NK-92 (cell line): ENCODE results near the gene IGF1R.

Source experiments
- DNase-seq: peaks from one replicate; lab custom pipeline; 2025; ENCODE audit not compliant: unreplicated experiment; lab: John Stamatoyannopoulos, UW

Gene IGF1R

DNA sequence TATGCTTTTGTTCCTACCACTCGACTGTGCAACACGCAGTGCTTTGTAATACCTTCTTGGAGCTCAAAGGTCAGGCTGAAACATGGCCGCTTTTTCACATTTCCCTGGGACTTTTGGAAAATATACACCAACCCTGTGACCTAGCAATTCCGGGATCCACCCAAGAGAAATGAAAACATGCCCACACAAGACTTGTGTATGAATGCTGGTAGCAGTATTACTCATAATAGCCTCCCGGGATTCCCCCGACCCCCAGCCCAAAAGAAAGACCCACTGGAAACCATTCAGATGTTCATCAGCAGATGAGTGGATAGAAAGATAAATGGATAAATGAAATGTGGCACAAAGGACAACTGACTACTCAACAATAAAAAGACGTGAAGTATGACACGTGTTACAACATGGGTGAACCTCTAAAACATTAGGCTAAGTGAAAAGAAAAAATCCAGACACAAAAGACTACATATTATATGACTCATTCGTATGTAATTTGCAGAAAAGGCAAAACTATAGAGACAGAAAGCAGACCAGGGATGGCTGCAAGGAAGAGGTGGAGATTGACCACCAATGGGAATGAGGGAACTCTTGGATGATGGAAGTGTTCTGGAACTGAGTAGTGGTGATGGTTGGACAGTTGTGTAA is 255.2 kb downstream of the IGF1R start:
- DNase-seq = no peak

DNA sequence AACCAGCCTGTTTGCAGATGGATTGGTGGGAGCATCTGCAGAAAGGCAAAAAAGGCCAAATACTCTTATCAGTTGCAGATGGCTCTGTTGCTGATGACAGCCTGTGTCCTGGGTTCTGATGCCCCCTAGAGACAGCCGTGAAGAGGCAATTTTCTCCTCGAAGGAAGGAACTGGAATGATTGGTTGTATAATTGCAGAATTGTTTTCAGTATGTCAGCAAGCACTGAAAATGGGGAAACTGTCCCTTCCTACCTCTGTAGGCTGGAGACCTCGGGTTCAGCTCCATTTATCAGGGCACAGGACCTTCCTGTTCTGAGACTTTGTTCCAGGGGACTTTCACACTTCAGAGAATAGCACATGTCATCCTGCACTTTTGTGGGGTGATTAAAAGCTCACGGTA is 256.2 kb downstream of the IGF1R start:
- no peak for DNase-seq

DNA sequence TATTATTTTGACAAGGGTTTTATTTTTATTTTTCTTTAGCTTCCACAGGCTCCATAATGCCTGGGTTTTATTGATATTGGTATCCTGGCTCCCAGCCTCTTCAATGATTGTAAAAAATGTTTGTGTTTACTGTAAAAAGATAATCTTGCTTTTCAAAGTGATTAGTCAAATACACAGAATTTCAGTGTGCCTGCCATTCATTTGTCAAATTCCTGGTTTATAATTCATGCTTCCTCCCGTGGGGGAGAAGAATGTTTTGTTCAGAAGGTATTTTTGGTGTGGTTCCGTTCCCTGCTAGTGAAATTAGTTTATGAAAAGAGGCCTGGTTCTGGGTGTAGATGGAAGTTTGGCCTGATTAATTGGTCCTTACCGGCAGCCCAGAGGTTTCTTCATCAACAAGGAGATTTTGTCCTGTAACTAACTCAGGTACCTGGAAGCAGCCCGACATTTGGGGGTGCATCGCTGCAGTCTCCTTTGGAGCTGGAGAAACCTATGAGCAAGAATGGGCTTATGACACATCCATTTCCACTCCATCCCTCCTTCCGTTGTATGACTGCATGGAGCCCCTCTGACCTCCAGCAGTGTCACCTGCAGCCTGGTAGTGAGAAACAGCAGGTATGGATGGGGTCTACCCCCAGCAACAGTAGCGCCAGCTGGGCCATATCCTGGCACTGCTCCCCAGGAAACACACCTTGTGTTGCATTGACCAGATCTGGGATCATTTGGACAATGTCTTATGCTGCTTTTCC is 257.8 kb downstream of the IGF1R start:
- DNase-seq = no peak

DNA sequence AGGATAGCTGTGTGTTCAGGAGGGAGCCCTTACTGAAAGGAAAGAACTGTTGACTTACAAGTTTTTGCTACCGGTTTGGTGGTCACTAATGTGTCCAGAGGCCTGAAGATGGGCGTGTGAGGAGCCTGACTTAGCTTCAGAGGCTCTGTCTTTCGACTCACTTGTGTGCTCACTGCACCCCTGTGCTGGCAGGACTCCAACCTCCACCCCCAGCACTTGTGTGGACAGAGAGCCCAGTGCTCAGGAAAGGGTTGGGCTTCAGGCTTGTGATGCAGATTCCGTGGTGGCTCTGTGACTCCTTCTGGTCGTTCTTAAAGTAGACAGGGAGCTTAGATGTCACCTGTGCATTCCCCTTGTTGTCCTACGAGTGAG is 258.4 kb downstream of the IGF1R start:
- DNase-seq = no peak

DNA sequence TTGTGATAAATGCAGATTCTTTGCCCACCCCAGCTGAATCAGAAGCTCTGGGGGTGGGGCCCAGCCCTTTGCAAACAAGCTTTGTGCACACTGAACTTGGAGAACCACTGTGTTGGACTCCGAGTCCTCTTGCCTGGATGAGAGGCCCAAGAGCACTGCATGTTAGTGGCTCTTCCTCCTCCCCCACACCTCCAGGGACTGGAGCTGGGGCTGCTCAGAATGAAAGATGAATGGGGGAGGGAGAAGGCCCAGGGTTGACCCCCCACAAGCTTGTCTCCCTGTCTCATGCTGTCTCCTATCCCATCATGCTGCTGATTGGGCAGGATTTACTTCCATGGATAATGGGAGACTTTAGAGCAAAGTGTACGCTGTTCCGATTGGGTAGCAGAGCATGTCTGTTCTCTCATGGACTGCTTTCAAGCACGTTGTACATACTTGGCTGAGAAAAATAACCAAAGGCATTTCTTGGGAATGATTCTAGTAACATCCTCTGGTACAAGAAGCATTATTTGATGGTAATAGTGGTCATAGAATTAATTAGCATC is 259.7 kb downstream of the IGF1R start:
- DNase-seq = no peak

DNA sequence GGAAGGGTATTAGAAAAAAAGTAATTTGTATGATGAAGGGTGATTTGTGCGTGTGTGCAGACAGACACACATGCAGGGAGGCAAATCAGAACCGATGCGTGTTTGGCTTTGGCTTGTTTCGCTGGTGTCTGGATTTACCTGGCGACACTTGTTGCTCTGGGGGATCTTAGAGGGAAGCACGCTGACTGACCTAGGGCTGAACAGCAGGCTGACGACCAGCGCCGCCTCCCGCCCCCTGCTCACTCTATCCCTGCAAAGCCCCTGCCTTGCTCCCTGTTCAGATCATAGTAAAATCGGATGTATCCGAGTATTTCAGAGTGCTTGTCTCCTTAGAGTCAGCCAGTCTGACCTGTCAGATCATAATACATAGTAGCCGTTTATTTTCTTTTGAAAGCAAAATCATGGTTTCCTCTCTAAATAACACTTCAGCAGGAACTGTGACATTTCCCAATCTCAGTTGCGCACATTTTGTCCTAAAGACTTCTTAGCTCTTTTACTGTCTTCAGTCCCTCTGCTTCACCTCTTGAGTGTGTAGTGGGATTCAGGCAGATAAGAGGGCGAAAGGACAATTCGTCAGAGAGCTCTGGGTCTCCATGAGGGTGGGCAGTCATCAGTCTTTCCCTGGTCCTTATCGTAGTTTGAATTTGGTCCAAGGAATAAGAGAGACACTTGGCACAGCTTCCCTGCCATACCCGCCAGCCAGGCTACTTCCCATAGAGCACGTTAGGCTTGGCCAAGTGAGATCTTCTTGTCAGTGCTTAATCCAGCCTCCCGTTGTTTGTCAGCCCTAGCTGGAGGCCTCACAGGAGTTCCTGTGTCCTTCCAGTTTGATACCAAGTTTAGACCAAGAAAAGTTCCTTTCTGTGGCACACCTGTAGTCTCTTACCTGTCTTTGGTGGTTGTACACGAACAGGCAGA is 261.9 kb downstream of the IGF1R start:
- no peak for DNase-seq

DNA sequence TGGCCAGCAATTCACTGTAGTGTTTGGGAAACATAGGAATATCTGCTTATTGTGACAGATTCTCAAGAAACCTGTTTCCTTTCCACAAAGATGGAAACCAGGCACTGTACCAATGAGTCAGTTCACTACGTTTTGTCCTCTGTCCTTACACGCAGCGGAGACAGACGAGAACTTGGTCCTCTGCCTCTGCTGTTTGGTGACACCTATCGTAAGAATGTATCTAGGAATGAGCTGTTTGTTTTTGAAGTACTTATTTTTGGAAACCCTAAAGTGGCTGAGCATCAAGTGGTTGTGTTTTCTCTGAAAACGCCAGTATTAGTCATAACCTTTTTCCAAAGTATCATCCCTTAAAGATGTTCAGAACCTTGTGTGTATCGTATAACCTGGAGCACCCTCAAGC is 266.3 kb downstream of the IGF1R start:
- DNase-seq = no peak

DNA sequence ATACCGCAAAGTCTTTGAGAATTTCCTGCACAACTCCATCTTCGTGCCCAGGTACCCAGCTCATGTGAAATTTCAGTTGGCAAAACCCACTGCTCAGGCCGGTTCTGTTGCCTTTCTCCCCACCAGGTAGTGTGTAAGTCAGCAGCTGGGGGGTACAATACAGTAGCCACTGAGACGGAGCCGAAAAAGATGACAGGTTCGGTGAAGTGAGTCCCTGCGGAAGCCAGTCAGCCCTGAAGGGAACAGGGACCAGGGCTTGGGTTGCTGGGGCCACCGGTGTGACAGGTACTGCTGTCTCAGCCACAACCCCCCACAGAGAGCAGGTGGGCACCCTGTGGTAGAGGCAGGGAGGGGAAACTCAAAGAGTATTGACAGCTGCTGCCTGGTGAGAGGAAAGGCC is 268.5 kb downstream of the IGF1R start:
- no peak for DNase-seq

DNA sequence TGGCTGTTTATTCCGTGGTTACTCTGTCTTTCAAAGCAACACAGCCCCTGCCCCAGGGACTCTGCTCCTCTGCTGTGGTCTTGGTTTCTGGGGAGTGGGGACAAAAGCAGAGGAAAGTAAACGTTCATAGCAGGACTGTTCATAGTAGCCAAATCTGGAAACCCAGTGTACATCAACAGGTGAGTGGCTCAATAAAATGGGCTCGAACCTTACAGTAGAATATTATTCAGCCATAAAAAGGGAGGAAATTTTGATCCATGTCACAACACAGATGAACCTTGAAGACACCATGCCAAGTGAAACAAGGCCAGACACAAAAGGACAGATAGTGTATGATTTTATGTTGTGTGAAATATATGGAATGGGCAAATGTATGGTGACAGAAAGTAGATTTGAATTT is 269.1 kb downstream of the IGF1R start:
- no peak for DNase-seq

DNA sequence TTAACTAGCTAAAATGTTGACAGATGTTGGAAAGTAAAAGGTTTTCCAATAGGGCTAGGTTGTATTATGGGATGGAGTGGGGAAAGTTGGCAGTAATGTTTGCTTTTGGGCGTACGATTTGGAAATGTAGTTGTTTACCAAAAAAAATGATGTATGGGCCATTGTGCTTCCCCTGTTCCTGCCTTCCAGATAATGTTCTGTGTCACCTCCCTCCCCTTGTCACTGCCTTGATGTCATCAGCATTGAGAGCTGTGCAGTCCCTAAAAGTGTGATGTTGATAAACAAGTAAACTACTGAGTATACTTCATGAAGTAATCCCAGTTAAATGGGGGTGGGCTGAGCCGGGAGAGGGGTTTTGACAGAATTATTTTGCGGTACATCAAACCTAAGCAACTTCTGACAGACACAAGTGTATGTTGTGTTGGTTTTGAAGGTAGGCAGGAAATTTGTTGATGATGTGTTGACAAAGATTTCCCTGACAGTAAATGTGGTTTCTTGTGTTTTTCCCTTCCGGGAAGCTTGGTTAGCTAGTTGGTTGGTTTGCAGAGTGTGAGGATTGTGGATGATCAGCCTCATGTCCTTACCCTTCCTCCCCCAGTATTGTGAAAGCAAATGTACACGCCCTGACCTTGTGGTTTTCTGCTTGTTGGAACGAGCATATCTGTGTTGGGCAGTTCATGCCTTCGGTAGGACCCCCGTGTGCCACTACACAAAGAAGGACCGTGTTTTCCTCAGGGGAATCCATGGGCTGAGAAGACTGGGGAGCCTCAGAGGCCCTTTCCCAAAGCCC is 271.9 kb downstream of the IGF1R start:
- no peak for DNase-seq

DNA sequence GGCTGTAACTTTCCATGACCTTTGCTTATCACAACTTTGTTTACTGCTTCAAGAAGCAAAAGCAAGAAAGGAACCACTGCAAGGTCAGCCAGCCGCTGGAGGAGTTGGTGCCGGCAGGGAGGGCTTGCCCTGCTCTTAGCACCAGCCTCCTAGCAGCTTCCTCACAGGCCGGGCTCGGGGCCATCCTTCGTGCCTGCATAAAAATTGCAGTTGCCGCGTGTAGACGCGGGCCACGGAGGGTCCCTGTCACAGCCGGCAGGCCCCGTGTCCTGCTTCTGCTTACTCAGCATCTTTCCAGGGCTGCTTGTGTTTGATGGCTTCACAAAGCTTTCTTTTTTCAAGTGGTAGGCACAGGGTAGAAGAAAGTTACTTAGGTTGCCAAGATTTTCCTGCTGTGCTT is 274.8 kb downstream of the IGF1R start:
- no peak for DNase-seq

DNA sequence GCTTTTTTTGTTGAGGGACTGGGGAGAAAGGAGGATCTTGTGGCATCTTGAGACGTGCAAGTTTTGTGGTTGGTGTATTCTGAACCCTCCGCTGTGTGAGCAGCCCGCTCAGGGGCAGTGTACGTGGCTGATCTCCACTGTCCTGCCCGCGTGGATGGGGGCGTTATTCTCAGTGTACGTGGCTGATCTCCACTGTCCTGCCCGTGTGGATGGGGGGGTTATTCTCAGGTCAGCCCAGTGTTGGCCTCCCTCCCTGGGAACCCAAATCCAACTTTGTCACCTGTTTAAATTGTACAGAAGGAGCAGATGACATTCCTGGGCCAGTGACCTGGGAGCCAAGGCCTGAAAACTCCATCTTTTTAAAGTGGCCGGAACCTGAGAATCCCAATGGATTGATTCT is 275.2 kb downstream of the IGF1R start:
- no peak for DNase-seq

DNA sequence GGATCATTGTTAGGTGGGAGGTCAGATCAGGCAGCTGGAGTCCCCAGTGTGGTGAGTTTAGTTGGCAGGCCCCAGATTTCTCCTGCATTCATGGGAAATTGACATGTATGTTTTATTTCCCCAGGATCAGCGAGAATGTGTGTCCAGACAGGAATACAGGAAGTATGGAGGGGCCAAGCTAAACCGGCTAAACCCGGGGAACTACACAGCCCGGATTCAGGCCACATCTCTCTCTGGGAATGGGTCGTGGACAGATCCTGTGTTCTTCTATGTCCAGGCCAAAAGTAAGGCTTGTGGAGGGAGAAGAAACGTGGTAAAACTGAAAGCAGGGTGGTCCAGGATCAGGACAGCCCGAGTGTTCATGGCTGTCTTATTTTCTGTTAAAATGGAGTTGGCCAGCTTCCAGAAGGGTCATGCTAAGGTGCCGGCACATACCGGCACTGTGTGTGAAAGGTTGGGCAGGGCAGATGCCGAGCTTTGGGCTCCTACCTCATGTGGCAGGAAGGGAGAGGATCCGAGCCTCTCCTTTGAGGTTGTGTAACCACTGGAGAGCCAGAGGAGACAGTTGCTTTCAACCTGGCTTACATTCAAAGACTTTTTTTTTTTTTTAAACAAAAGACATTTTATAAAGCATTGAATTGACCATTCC is 276.2 kb downstream of the IGF1R start:
- no peak for DNase-seq

DNA sequence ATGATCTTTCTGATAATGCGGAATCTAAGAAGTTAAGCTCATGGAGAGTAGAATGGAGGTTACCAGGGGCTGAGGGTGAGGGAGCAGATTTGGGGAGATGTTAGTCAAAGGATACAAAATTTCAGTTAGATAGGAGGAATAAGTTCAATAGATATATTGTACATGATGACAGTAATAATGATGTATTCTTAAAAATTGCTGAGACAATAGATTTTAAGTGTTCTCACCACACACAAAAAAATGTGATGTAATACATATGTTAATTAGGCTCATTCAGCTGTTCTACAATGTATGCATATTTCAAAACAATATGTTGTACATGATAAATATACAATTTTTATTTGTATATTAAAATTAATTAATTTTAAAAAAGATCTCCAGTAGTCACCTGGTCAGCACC is 277.9 kb downstream of the IGF1R start:
- DNase-seq = no peak

DNA sequence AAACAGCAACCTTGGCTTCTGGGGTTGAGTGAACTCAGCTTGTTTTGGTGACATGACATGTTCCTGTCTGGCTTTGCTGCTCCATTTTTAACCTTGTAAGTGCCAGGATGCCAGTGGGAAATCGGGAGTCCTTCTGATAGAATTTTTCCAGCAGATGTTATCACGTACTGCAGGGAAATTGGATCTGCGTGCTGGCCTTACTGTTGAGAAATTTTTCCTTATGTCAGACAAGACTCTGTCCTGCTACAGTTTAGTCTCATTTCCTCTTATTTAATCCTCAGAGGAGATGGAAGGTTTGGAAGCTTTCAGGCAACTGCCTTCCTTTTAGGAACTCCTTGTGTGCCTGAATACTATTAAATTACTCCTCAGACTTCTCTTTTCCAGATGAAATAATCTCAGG is 278.7 kb downstream of the IGF1R start:
- DNase-seq = no peak

DNA sequence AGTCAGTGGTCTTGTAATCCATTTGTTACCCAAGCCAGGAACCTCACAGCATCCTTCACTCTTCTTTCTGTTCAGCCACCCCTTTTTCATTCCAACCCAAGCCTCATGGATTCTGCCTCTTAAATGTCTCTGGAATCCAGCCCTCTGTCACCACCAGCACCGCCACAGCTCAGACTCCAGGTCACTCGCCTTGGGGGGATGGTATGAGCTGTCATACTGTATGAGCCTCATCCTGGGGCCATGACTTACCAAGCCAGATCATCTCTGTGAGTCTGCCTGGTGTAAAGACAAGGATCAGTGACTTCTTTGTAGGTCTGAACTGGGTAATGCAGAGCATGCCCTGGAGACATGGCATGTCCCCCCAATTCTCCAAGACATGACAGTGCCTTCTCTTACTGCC is 279.7 kb downstream of the IGF1R start:
- no peak for DNase-seq

DNA sequence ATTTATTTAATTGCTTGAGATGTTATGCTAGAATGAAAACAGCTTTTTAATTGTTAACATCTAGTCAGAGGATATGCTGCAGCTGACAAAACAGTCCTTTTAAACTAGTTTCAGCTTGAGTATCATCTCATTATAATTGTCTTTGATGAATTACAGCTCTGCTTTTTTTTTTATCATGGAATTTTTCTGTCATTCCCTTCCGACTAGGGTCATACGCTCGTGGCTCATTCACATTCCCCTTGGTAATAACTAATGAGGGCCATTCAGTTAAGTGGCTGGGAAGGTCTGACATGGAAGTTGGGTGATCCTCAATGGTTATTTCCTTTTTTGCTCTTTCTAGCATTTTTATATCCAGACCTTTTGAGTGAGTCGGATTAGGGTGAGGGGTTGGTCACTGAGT is 282.2 kb downstream of the IGF1R start:
- DNase-seq = no peak

DNA sequence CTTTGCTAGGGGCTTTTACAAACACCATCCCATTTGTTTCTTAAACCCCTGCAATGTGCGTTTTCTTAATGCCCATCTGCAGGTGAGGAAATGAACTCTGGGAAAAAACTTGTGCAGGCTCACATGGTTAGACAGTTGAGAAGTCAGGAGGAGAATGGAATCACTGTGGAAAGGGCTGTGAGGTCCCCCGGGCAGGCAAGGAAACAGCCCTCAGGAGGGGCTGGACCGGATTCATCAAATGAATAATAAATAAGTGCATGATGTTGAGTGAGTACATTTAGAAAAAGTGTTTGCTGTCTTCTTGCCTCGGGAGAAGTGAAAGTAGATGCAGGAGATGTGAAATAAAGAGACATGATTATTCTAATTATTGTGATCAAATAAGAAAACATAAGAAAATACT is 282.7 kb downstream of the IGF1R start:
- DNase-seq = no peak

DNA sequence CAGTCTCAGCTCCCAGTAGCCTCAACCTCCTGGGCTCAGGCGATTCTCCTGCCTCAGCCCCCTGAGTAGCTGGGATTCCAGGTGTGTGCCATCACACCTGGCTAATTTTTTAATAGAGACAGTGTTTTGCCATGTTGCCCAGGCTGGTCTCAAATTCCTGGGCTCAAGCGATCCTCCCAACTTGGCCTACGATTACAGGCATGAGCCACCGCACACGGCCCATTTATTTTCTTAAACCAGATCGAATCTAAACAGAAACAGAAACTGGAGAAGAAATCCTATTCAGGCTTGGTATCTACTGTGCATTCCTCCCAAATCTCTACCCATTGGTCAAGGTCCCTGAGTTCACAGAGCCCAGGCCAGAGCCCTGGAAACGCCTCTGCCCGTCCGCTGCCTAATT is 285.1 kb downstream of the IGF1R start:
- no peak for DNase-seq

DNA sequence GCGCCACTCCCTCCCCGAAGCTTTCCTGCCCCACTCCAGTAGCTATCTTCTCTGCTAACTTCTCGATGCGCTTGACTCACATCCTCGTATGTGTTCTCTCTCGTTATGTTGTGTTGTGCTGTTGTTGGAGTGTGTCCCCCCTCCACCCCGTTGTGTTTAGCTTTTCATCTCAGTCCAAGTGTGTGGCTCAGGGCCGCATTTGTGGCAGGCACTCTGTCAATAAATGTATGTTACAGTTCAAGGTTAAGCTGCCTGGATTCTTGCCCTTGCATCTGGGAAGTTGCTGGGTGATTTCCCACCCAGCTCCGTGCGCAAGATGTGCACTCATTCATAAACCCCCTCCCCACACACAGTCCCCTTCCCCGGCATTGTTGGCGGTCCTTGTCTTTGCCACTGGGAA is 287.4 kb downstream of the IGF1R start:
- DNase-seq = no peak
